ENCODE measurements around the gene PLXNA2. TPM values are rescaled to one million over a fixed set of nuclear protein-coding genes. Genes with fewer than 3 reads are reported as not detected.

Gene PLXNA2
- total and polyA plus RNA-seq, 8 donors: 48.7 to 137 (median 72.9) TPM

- Histone ChIP-seq H3K9me3 (no peaks in the 10 kb centered on the region), H3K36me3 (no peaks in the 10 kb centered on the region), H3K27me3 (peaks cover 0 to 10% (median 0%) of the 10 kb centered on the region in 4 donors), H3K4me3 (no peak overlapping the region), H3K4me1 (no peaks in the 10 kb centered on the region), H3K27ac (no peak overlapping the region)
- no peak for DNase-seq
- TF ChIP-seq CTCF (IDR thresholded peaks at IDR 0.05): no peak
- intact Hi-C loops (cut with DNase I): no loop called here
- no peak for ATAC-seq
- no peak for FAIRE-seq
- WGBS, 2 donors: 19 to 22% methylated on average over 1 of the region's 1 CpG
These were observed 34.5 kb upstream of the PLXNA2 start for GRCh38 chr1:208278638-208279037.

DNA sequence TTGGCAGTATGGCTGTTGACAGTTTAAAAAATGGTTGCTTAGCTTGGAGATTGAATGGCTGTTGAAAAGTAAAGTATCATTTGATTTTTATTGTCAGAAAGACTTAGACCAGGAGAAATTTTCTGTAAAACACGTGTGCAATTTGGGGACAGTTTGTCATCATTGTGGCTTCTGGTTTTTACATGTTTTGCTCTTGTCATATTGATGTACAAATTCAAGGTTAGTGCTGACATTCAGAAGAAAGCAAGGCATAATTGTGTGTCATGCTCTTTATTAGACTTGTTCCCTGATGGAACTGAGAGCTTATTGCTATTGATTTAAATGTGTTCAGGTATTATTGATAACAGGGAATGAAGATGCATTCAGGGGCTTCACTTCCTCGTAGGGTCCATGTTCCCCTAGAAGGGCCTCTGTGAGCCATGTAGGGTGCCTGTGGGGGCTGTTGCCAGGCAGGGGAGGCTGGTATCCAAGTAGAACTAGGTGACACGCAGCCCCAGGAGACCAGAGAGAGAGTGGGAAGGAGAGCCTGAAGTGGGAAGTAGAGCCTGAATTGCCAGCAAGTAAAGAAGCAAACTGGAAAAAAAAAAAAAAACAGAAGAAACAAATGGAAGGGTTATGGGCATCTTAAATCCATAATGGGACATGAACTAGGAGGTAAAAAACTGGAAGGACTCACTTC is 32.7 kb upstream of the PLXNA2 start:
- H3K36me3 ChIP-seq: no peaks in the 10 kb centered on the region
- H3K27ac ChIP-seq: no peak overlapping the region
- intact Hi-C loops (cut with DNase I): no loop called here
- no peaks in the 10 kb centered on the region for H3K9me3 ChIP-seq
- ATAC-seq: no peak
- DNase-seq: no peak
- H3K4me1 ChIP-seq: no peaks in the 10 kb centered on the region
- 67 to 83% methylated on average over 3 of the region's 3 CpGs for WGBS, 2 donors
- H3K4me3 ChIP-seq: no peak overlapping the region
- H3K27me3 ChIP-seq: peaks cover 0 to 10% (median 0%) of the 10 kb centered on the region in 4 donors
- no peak for FAIRE-seq
- TF ChIP-seq CTCF (IDR thresholded peaks at IDR 0.05): no peak

DNA sequence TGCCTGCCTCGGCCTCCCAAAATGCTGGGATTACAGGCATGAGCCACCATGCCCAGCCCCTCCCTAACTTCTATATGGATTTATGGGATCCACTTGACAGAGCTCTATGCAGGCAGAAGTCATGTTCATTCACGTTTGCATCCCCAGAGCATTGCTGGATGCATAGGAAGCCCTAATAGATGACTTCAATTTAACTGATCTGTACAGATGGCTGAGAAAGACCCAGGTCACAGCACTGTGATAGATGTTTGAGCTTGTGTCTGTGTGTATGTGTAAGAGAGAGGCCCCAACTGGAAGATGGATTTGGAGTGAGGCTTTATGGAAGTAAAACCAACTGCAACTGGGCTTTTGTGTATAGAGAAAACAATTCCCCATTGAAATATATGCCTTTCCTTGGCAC is 30.9 kb upstream of the PLXNA2 start:
- DNase-seq (no peak), ATAC-seq (no peak), FAIRE-seq (no peak)
- no peak overlapping the region for H3K4me3 ChIP-seq
- peaks cover 0 to 10% (median 0%) of the 10 kb centered on the region in 4 donors for H3K27me3 ChIP-seq
- TF ChIP-seq CTCF (IDR thresholded peaks at IDR 0.05): no peak
- no peaks in the 10 kb centered on the region for H3K9me3 ChIP-seq
- no peaks in the 10 kb centered on the region for H3K4me1 ChIP-seq
- 85 to 93% methylated on average over 2 of the region's 2 CpGs for WGBS, 2 donors
- H3K36me3 ChIP-seq: no peaks in the 10 kb centered on the region
- intact Hi-C loops (cut with DNase I): no loop called here
- H3K27ac ChIP-seq: no peak overlapping the region

DNA sequence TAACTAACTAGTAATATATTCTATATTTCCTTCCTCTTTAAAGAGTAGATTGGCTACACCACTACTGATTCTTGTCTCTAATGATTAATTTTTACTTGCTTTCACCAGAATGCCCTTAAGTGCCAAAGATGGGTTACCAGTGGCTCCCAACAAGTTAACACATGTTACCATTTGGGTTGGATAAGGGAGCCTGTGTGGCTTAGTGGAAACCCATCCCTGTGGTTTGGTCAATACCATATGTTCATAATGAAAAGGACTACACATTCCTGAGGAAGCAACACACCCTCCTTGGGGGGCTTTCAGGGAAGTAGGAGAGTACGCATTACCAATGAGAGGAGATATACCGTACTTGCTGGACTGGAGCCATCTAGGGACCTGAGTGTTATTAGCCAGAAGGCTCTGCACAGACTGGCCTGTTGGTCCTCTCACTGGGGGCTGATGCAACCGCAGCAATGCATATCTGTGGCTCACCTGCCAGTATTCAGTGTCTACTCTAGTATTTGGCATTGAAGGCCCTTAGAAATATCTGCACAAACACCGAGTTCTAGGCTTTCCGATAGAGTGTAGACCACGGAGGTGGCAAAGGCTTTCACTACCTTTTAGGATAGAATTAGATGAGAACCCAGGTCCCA is 29.3 kb upstream of the PLXNA2 start:
- DNase-seq (no peak), FAIRE-seq (no peak), ATAC-seq (no peak)
- no peaks in the 10 kb centered on the region for H3K9me3 ChIP-seq
- H3K27me3 ChIP-seq: peaks cover 0 to 14% (median 4%) of the 10 kb centered on the region in 4 donors
- H3K27ac ChIP-seq: no peak overlapping the region
- H3K4me3 ChIP-seq: no peak overlapping the region
- 90 to 95% methylated on average over 6 of the region's 6 CpGs for WGBS, 2 donors
- no peaks in the 10 kb centered on the region for H3K4me1 ChIP-seq
- H3K36me3 ChIP-seq: no peaks in the 10 kb centered on the region
- TF ChIP-seq CTCF (IDR thresholded peaks at IDR 0.05): no peak
- intact Hi-C loops (cut with DNase I): no loop called here

DNA sequence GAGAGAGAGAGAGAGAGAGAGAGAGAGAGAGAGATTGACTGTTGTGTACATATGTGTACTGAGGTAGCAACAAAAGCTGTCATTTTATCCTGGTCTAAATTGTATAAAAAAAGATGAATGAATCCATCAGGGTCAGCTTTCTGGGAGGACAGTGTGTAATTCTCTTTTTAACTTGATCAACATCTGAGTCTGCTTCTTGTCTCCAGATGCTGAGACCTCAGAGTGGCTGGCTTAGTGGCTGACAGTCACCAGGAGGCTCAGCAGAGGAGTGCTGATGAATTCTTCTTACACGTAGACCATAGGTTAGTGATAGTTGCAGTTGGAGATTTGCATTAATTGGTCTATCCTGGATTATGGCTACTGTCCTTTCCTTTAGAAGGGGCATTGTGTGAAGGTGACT is 28.5 kb upstream of the PLXNA2 start:
- intact Hi-C loops (cut with DNase I): no loop called here
- no peaks in the 10 kb centered on the region for H3K36me3 ChIP-seq
- DNase-seq: no peak
- peaks cover 0 to 14% (median 4%) of the 10 kb centered on the region in 4 donors for H3K27me3 ChIP-seq
- no peak for FAIRE-seq
- H3K4me3 ChIP-seq: no peak overlapping the region
- H3K9me3 ChIP-seq: no peaks in the 10 kb centered on the region
- H3K4me1 ChIP-seq: no peaks in the 10 kb centered on the region
- 92 to 95% methylated on average over 1 of the region's 1 CpG for WGBS, 2 donors
- TF ChIP-seq CTCF (IDR thresholded peaks at IDR 0.05): no peak
- no peak for ATAC-seq
- no peak overlapping the region for H3K27ac ChIP-seq

Data from pancreas (tissue), 10 donors.